IPS-11a (cell line): Measurements from ENCODE around the gene MSRB1.
"Not testable (repeated sequence)": the region's sequence is repeated elsewhere in the genome, so short reads cannot be mapped to it uniquely, and the experiment has no call there.

Experiments
- H3K4me3 ChIP-seq: one replicate; pipeline ENCODE4 v1.5.1; 2013; ENCODE audit warnings: low read depth, low read length, control low read depth

Gene MSRB1

DNA sequence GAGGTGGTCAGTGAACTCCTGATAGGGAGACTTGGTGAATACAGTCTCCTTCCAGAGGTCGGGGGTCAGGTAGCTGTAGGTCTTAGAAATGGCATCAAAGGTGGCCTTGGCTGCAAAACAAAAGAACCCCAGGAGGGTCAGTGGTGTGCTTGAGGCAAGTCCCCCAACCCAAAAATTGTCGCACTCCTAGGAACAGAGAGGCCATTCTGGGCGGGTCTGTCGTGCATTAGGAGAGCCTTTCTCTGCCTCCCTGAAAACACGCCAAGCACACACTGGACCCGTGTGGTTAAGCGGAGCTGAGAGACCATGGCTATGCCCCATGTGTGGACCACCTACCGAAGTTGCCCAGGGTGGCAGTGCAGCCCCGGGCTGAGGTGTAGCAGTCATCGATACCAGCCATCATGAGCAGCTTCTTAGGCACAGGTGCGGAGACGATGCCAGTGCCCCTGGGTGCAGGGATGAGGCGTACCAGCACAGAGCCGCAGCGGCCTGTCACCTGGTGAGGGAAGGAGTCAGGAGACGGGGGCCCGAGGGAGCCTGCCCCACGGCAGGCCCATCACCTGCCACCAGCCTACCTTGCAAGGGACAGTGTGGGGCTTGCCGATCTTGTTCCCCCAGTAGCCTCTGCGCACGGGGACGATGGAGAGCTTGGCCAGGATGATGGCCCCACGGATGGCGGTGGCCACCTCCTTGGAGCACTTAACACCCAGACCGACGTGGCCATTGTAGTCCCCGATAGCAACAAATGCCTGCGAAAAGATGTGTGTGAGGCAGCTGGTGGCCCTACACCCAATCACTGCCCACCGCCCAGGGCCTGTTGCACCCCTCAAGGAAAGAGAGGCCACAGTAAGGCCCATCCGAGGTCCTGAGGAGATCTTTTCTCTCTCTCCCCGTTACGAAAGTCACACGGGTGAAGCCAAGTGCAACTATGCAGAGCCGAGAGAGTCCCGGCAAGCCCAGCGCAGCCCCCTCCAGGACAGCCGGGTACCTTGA lies 19.5 kb upstream of the MSRB1 start:
- H3K4me3 ChIP-seq: peak overlapping the region; percentile 93

DNA sequence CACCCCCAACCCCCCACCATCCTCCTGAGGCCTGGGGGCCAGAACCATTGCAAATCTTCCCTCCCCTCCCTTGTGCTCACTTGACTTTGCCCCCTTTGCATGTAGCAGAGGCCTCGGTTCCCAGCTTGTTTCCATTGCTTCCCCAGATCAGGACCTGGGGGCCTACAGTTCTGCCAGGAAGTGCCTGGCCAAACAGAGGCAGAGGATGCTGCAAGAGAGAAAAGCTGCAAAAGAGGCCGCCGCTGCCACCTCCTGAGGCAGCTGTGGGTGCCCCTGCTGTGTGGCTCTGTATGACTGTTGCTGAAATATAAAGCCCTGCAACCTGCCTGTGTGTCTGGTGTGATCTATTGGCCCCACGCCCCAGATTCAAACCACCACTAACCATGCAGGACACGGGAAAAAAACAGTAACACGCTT lies 18.7 kb upstream of the MSRB1 start:
- no peak overlapping the region for H3K4me3 ChIP-seq

DNA sequence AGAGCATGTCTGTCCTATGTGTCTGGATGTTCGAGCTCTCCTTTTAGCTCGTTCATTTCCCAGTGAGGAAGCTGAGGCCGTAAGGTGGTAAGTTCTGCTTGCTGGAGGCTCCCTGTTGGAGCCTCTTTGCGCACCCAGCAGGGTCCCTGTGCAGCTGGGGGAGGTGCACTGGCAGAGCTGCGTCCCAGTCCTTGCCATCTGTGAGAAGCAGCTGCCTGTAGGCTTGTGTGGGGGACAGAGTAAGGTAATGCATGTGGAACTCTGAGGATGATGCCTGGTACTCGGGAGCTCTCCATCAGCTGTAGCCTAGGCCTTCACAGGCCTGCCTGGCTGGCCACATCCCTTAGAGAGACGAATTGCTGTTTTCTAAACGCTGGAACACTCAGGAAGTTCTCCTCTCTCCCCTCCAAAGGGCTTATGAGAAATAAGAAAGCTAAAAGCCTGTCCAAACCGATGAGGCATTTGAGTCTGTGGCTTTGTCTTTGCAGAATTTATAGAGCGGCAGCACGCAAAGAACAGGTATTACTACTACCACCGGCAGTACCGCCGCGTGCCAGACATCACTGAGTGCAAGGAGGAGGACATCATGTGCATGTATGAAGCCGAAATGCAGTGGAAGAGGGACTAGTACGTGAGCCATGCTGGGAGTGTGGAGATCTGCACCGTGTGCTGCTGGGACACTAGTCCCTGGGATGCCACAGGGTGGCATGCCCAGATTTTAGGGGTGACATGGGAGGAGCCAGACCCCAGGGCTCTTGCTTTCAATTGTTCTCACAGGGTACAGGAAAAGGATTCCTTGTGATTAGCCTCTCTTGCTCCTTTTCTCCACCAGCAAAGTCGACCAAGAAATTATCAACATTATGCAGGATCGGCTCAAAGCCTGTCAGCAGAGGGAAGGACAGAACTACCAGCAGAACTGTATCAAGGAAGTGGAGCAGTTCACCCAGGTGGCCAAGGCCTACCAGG lies 17.9 kb upstream of the MSRB1 start:
- no peak overlapping the region for H3K4me3 ChIP-seq

DNA sequence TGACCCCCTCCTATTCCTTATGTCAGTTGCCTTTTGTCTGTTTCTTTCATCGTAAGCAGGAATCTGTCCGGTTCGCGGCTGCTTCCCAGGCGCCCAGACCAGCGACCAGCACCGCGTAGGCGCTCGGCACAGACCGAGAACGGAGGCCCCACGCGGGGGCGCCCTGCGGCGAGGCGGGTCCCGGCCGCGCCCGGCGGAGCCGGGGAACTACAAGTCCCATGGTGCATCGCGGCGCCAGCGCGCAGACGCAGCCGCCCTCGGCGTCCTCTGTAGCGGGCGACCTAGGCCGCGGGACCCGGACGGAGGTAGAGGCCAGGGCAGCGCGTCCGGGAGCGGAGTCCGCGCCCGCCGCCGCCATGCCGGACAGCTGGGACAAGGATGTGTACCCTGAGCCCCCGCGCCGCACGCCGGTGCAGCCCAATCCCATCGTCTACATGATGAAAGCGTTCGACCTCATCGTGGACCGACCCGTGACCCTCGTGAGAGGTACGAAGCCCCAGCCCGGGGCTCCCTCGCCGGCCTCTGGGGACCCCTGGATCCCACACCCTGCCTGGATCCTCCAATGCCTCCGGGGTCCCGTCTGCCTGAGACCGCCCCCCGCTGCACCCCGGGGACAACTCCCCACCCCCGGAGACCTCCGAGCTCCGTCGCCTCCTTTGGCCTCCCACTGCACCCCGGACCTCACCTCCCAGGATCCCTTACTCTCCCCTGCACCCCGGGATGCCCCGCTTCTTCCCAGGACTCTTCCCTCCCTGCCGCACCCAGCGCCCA lies 16.5 kb upstream of the MSRB1 start, which contains the start of gene NDUFB10:
NDUFB10 (plus strand) TSS at position 270 of the 771 bp plus-strand sequence; CDS start at position 357, 87 bp downstream.
- H3K4me3 ChIP-seq: peak within 1 kb of the TSS; percentile 83

DNA sequence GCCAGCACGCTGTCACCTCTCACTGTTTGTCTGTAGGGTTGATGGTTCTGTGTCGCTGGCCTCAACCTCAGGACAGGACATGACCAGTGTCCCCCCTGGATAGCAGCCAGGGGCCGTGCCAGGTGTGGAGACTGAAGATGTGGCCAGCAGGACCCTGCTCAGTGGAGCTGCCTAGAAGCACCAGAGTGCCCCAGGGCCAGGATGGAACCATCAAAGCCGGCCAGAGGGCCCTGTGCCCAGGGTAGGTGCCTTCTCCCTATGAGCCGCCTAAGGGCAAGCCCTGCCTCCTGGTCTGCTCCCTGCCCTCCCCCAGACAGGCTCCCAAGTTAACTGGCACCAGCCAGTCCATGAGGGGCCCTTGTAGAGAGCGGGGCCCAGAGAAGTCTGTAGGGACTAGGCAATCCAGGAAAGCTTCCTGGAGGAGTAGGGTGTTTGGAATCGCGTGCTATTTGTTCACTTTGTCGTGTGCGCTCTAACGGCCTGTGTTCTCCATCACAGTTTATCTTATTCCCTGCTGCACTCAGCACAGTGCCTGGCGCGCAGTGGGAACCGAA lies 15.8 kb upstream of the MSRB1 start:
- H3K4me3 ChIP-seq: peak overlapping the region; percentile 83

DNA sequence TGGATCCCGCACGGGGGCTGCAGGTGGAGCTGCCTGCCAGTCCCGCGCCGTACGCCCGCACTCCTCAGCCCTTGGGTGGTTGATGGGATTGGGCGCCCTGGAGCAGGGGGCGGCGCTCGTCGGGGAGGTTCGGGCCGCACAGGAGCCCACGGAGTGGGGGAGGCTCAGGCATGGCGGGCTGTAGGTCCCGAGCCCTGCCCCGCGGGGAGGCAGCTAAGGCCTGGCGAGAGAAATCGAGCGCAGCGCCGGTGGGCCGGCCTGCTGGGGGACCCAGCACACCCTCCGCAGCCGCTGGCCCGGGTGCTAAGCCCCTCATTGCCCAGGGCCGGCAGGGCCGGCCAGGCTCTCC lies 15.1 kb upstream of the MSRB1 start:
- H3K4me3 ChIP-seq: not testable (repeated sequence)

DNA sequence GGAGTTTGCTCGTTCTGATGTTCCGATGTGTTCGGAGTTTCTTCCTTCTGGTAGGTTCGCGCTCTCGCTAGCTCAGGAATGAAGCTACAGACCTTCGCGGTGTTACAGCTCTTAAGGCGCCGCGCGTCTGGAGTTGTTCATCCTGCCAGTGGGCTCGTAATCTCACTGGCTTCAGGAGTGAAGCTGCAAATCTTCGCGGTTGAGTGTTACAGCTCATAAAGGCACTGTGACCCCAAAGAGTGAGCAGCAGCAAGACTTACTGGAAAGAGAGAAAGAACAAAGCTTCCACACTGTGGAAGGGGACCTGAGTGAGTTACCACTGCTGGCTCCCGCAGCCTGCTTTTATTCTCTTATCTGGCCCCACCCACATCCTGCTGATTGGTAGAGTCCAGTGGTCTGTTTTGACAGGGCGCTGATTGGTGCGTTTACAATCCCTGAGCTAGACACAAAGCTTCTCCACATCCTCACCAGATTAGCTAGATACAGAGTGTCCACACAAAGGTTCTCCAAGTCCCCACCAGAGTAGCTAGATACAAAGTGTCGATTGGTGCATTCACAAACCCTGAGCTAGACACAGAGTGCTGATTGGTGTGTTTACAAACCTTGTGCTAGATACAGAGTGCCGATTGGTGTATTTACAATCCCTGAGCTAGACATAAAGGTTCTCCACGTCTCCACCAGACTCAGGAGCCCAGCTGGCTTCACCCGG lies 14.6 kb upstream of the MSRB1 start:
- not testable (repeated sequence) for H3K4me3 ChIP-seq

DNA sequence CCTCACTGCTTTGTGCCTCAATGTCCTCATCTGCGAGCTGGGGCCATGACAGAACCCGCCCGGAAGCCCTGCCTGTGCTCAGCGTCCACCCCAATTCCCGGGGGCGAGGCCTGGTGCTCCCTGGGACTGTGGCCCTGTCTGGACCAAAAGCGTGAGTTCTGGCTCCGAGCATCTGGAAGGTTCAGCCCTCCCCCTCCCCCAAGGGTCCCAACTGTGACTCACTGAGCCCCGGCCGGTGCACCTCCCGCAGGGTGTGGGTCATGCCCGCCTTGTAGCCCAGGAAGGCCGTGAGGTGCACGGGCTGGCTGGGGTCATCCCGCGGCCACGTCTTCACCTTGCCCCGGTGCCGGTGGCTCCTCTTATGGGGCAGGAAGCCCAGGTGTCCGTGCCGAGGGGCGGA lies 10.7 kb upstream of the MSRB1 start:
- no peak overlapping the region for H3K4me3 ChIP-seq

DNA sequence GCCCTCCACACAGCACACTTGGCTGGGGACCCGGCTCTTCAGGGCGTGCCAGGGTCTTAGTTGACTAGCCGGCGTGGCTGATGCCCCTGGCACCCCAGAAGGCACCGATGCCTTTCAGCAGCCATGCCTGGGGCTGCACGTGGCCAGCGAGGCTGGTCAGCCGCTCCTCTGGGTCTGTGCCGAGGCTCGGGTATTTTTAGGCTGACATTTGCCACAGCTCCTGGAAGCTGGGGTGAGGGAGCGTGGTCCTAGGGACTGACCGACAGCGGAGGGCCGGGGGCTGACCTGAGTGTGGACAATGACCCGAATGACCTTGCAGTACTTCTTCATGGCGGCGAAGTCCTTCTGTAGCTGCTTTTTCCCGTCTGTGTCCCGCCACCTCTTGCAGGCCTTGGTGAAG lies 7.6 kb upstream of the MSRB1 start:
- H3K4me3 ChIP-seq: no peak overlapping the region

DNA sequence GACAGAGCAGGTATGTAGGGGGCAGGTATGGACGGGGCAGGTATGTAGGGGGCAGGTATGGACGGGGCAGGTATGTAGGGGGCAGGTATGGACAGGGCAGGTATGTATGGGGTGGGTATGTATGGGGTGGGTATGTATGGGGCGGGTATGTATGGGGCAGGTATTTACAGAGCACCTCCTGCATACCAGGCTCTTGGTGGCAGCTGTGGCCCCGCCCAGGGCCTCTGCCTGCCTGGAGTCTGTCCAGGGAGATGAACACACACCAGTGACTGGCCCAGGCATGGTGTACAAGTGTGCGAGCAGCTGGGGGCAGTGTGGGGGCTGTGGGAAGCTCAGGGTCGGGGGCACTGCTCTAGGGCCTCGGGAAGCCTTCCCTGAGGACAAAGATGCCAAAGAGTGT lies 7.0 kb upstream of the MSRB1 start:
- no peak overlapping the region for H3K4me3 ChIP-seq

DNA sequence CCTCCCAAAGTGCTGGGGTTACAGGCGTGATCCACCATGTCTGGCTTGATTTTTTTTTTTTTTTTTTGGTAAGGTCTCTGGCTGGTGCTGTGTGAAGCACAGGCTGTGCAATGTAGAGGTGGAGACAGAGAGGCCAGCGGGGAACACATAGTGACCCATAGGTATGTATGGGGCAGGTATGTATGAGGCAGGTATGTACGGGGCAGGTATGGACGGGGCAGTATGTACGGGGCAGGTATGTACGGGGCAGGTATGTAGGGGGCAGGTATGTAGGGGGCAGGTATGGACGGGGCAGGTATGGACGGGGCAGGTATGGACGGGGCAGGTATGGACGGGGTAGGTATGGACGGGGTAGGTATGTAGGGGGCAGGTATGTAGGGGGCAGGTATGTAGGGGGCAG lies 6.5 kb upstream of the MSRB1 start:
- no peak overlapping the region for H3K4me3 ChIP-seq

DNA sequence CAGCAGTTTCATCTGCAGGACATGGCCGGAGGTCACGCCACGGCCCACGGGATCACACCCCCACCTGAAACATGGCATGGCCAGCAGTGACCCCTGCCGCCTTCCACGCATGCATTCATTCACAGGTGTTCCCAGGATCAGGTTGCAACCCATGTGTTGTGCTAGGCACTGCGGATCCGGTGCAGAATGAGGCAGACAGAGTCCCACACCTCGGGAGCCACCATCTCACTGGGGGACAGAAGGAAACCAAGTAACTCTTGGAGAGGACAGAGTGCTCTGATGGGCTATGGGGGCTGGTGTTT lies 4.3 kb upstream of the MSRB1 start:
- no peak overlapping the region for H3K4me3 ChIP-seq

DNA sequence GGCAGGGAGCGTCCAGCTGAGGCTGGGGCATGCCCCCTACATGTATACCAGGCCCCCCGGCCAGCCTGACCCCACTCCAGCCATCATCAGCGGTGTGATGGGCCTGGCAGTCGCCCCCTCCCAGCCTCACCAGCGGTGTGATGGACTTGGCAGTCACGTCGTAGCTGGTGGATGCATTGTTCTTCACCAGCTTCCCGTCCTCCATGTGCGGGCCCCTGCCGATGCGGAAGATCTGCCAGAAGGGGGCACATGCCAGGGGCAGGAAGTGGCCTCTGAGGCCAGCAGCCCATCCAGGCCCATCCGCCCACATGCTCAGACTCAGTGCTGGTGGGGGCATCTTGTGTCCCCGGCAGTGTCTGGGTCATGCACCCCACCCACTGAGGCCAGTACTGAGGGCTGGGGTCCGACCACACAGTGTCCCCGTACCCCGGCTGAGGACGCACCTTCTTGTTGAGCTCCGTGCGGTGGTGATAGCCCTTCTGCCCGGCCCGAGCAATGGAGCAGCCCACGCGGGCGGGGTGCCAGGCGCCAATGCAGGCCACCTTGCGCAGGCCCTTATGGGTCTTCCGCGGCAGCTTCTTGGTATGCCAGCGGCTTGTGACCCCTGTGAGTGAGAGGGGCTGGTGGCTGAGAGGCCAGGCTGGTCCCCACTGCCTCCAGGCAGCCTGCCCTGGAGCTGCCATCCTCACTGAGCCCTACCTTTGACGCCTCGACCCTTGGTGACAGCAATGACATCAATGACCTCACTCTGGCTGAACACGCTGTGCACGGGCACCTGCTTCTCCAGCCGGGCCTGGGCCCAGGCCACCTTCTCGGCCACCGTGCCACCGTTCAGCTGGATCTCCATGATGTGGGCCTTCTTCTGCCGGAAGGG lies 3.7 kb upstream of the MSRB1 start:
- H3K4me3 ChIP-seq: no peak overlapping the region

DNA sequence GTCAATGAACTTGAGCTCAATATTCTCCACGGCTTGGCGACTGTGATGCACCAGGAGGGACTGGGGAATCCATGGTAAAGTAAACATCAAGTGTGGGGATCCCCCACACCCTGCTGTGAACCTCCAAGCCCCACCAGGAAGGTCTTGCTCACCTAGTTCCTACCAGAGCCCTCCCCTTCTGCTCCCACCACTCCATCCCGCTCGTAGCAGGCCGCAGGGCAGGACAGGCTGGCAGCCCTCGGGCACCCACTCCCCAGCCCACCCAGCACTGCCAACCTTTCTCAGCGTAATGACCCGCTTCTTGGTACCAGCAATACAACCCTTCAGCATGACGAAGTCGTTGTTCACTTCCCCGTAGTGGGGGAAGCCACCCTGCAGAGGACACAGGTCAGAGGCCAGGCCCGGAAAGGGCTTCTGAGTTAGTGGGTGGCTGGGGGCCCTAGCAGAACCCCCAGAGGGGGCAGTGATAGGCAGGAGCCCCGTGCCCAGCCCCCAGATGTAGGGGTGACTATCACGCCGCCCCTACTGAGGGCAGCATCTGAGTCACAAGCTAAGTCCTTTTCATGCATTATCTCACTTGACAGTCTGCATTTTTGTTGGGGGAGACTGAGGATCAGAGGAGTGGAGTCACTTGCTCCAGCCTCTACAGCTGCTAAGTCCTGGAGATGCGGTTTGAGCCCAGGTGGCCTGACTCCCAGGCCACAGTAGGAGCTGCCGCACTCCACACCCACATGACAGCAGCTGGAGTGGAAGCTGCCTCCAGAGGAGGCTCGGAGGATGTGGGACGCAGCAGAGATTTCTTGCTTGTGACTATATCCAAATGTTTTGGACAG lies 2.8 kb upstream of the MSRB1 start:
- no peak overlapping the region for H3K4me3 ChIP-seq

DNA sequence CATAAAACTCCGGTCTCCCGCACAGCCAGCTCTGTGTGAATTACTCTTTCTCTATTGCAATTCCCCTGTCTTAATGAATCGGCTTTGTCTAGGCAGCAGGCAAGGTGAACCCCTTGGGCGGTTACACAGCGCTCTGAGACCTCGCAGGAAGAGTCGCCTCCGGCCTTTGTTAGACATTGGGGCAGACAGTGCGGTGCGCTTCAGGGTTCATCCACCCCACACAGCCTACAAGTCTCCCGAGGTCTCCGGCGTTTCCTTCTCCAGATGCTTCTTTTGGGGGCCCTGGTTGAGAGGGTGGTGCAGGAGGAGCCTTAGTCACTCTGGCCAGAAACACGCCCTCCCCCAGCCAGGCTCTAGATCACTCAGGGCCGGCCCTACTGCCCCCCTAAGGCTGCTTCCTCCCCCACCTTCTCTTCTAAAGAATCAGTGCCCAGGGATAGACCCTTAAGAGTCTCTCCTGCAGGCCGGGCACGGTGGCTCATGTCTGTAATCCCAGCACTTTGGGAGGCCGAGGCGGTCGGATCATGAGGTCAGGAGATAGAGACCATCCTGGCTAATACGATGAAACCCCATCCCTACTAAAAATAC lies 1.7 kb upstream of the MSRB1 start:
- no peak overlapping the region for H3K4me3 ChIP-seq

DNA sequence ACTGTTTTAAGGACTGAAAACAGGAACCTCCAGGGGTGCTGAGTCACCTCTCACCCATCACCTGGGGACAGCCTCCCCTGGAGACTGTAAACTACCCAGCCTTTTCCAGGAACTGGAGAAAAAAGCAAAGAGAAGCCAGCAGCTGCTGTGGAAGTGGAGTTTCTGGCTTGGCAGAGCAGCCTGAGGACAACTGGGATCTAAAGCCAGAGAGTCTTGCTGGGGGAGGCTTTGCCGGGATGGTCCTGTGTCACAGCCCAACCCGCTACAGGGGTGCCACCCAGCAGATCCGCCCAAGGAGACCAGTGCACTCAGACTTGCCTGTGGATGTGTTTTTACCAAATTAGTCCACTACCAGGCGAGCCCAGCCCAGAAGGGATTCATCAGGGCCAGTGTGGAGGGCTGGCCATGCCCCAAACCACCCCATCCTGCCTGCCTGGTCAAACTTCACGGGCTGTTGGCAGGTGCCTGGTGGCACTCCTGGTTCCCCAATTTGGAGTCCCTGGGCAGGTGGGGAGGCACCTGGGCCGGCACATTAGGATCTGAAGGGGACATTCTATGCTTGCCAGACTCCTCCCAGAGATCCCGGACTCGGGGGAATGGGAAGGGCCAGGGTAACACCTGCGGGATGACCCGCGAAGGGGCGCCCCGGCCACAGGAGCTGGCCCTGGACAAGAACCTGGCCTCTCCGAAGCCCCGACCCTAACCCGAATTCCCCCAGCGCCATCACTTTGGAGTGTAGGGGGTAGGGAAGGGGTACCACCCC lies 771 bp downstream of the MSRB1 start:
- H3K4me3 ChIP-seq: peak overlapping the region; percentile 72
